GM23248 (cell line): ENCODE measurements around the gene LYPD4. TPM values are rescaled to one million over a fixed set of nuclear protein-coding genes. Genes with fewer than 3 reads are reported as not detected.
"Not testable (repeated sequence)": the region's sequence is repeated elsewhere in the genome, so short reads cannot be mapped to it uniquely, and the experiment has no call there.

ENCODE experiments used
- DNase-seq: peaks from one replicate; pipeline ENCODE4 v3.0.0-alpha.2; 2015
- H2AFZ ChIP-seq: fragments of 200-600 bp; sonication (generic); 2 replicates; pipeline ENCODE4 v1.6.1; 2016; ENCODE audit warnings: antibody characterized with exemption
- H3F3A ChIP-seq: fragments of 200-600 bp; sonication (generic); 2 replicates; pipeline ENCODE4 v1.6.1; 2016; ENCODE audit warnings: mild to moderate bottlenecking, antibody characterized with exemption, mixed run types; ENCODE audit not compliant: insufficient read depth
- H3K27ac ChIP-seq: fragments of 200-600 bp; sonication (generic); 2 replicates; pipeline ENCODE4 v1.5.1; 2016; ENCODE audit warnings: mild to moderate bottlenecking
- H3K27me3 ChIP-seq: fragments of 200-600 bp; sonication (generic); replicated peaks from 2 replicates; pipeline ENCODE4 v1.6.1; 2016; ENCODE audit warnings: mild to moderate bottlenecking; ENCODE audit not compliant: insufficient read depth
- H3K36me3 ChIP-seq: fragments of 200-600 bp; sonication (generic); 2 replicates; pipeline ENCODE4 v1.6.1; 2016; ENCODE audit warnings: low read depth, mild to moderate bottlenecking
- H3K4me1 ChIP-seq: fragments of 200-600 bp; sonication (generic); 2 replicates; pipeline ENCODE4 v1.6.1; 2016; ENCODE audit warnings: mild to moderate bottlenecking; ENCODE audit not compliant: insufficient read depth
- H3K4me2 ChIP-seq: fragments of 200-600 bp; sonication (generic); one replicate; pipeline ENCODE4 v1.6.1; 2016; ENCODE audit warnings: mild to moderate bottlenecking; ENCODE audit not compliant: unreplicated experiment
- H3K4me3 ChIP-seq: fragments of 200-600 bp; sonication (generic); 2 replicates; pipeline ENCODE4 v1.5.1; 2016; ENCODE audit warnings: mild to moderate bottlenecking
- H3K79me2 ChIP-seq: fragments of 200-600 bp; sonication (generic); 2 replicates; pipeline ENCODE4 v1.6.1; 2016; ENCODE audit warnings: mild to moderate bottlenecking; ENCODE audit not compliant: insufficient read depth
- H3K9ac ChIP-seq: fragments of 200-600 bp; sonication (generic); 2 replicates; pipeline ENCODE4 v1.6.1; 2016; ENCODE audit warnings: mild to moderate bottlenecking
- H3K9me2 ChIP-seq: fragments of 200-600 bp; sonication (generic); 2 replicates; pipeline ENCODE4 v1.6.1; 2016; ENCODE audit warnings: mixed run types, mild to moderate bottlenecking, moderate library complexity; ENCODE audit not compliant: insufficient read depth
- H3K9me3 ChIP-seq: fragments of 200-600 bp; sonication (generic); one replicate; pipeline ENCODE4 v1.6.1; 2017; ENCODE audit warnings: low read depth
- H4K20me1 ChIP-seq: fragments of 200-600 bp; sonication (generic); 2 replicates; pipeline ENCODE4 v1.6.0; 2016; ENCODE audit not compliant: insufficient read depth
- EZH2 ChIP-seq: fragments of 200-600 bp; sonication (generic); IDR thresholded peaks from 2 replicates; pipeline ENCODE4 v1.6.1; 2018; ENCODE audit warnings: antibody characterized with exemption, mild to moderate bottlenecking; ENCODE audit not compliant: insufficient read depth, poor library complexity, severe bottlenecking
- EZH2phosphoT487 ChIP-seq: fragments of 200-600 bp; sonication (generic); IDR thresholded peaks from 2 replicates; pipeline ENCODE4 v1.6.1; 2018; ENCODE audit warnings: antibody characterized with exemption, moderate library complexity, mild to moderate bottlenecking, low read depth; ENCODE audit not compliant: insufficient read depth
- WGBS, 2 experiments: methylation state at CpG; one replicate each; pipeline ENCODE4 v1.1.6; 2015 to 2017; ENCODE audit warnings: low lambda C conversion rate in 2 of 2, low coverage in 1 of 2; ENCODE audit errors: missing lambda C conversion rate in 2 of 2; 5-methylcytosine and 5-hydroxymethylcytosine counted together
- in situ Hi-C: fragments of 300-500 bp; cut with MboI; formaldehyde crosslinking; loops from 2 replicates; pipeline ENCODE4 v1.15.0; 2020
- polyA plus RNA-seq: library from polyadenylated mRNA; unstranded; fragments of >200 nt; fragmentation: Nextera tagmentation; extraction: Ambion mirVana; gene quantifications from 2 replicates; pipeline ENCODE4 v1.2.1, GENCODE V29; 2016
- total RNA-seq: library from RNA; depleted of rRNA; stranded (reverse); fragments of >200 nt; shearing (Covaris generic); gene quantifications from 2 replicates; pipeline ENCODE4 v1.2.3, GENCODE V29; 2014

Gene LYPD4
- total and polyA plus RNA-seq, 2 experiments from 2014 or later: not detected

GRCh38 chr19:41879670-41880328 is 35.3 kb upstream of the LYPD4 start:
- no peak overlapping the region for H3K4me3 ChIP-seq
- H3F3A ChIP-seq: peaks cover 13% of the 10 kb centered on the region
- peaks cover 6% of the 10 kb centered on the region for H3K79me2 ChIP-seq
- no peaks in the 10 kb centered on the region for H3K9me2 ChIP-seq
- H3K27me3 ChIP-seq: no peaks in the 10 kb centered on the region
- H3K9me3 ChIP-seq: no peaks in the 10 kb centered on the region
- H3K9ac ChIP-seq: no peak overlapping the region
- TF ChIP-seq EZH2: no peak
- no peak for TF ChIP-seq EZH2phosphoT487
- no peak overlapping the region for H3K4me2 ChIP-seq
- in situ Hi-C loops: no loop called here
- no peaks in the 10 kb centered on the region for H4K20me1 ChIP-seq
- H2AFZ ChIP-seq: no peak overlapping the region
- H3K36me3 ChIP-seq: no peaks in the 10 kb centered on the region
- no peak overlapping the region for H3K27ac ChIP-seq
- WGBS, 2 experiments: 35 to 54% methylated on average over 6 to 7 of the region's 7 CpGs
- H3K4me1 ChIP-seq: peaks cover 1% of the 10 kb centered on the region; the same call in 1 of the 2 replicates
- no peak for DNase-seq

- DNase-seq: no peak
- Histone ChIP-seq H3K9me3 (no peaks in the 10 kb centered on the region), H3K4me1 (no peaks in the 10 kb centered on the region), H3K9ac (no peak overlapping the region), H2AFZ (no peak overlapping the region), H3F3A (peaks cover 13% of the 10 kb centered on the region), H3K27me3 (no peaks in the 10 kb centered on the region), H3K4me2 (no peak overlapping the region), H3K79me2 (no peaks in the 10 kb centered on the region), H3K36me3 (no peaks in the 10 kb centered on the region), H4K20me1 (no peaks in the 10 kb centered on the region), H3K4me3 (no peak overlapping the region), H3K9me2 (no peaks in the 10 kb centered on the region), H3K27ac (no peak overlapping the region)
- TF ChIP-seq EZH2phosphoT487: no peak
- no peak for TF ChIP-seq EZH2
- 75 to 78% methylated on average over 20 to 21 of the region's 21 CpGs for whole genome bisulfite sequencing, 2 experiments
- in situ Hi-C loops: no loop called here
Observed at GRCh38 chr19:41879080-41879479, 34.6 kb upstream of the LYPD4 start.

GRCh38 chr19:41877916-41878905 is 33.7 kb upstream of the LYPD4 start:
- Histone ChIP-seq H3F3A (peaks cover 15% of the 10 kb centered on the region), H3K79me2 (no peaks in the 10 kb centered on the region), H4K20me1 (no peaks in the 10 kb centered on the region), H2AFZ (no peak overlapping the region), H3K27me3 (no peaks in the 10 kb centered on the region), H3K9me2 (no peaks in the 10 kb centered on the region), H3K9ac (no peak overlapping the region), H3K4me1 (no peaks in the 10 kb centered on the region), H3K4me2 (no peak overlapping the region), H3K4me3 (no peak overlapping the region), H3K9me3 (no peaks in the 10 kb centered on the region), H3K27ac (no peak overlapping the region), H3K36me3 (no peaks in the 10 kb centered on the region)
- in situ Hi-C loops: no loop called here
- DNase-seq: no peak
- WGBS, 2 experiments: 58 to 59% methylated on average over 13 to 17 of the region's 17 CpGs
- TF ChIP-seq EZH2: no peak
- TF ChIP-seq EZH2phosphoT487: no peak

- in situ Hi-C loops: no loop called here
- Histone ChIP-seq H3K27me3 (no peaks in the 10 kb centered on the region), H3K4me2 (no peak within 1 kb of the TSS), H3F3A (peaks cover 21% of the 10 kb centered on the region), H3K4me1 (no peaks in the 10 kb centered on the region), H3K9me2 (no peaks in the 10 kb centered on the region), H3K36me3 (no peaks in the 10 kb centered on the region), H3K4me3 (no peak within 1 kb of the TSS), H3K9me3 (no peaks in the 10 kb centered on the region), H3K27ac (no peak within 1 kb of the TSS), H2AFZ (no peak within 1 kb of the TSS), H4K20me1 (no peaks in the 10 kb centered on the region), H3K79me2 (no peaks in the 10 kb centered on the region), H3K9ac (no peak within 1 kb of the TSS)
- 70 to 74% methylated on average over 9 of the region's 9 CpGs for WGBS, 2 experiments
- TF ChIP-seq EZH2: no peak
- no peak for TF ChIP-seq EZH2phosphoT487
- DNase-seq: no peak
Observed at GRCh38 chr19:41876847-41877832, 32.7 kb upstream of the LYPD4 start, which contains the start of gene CD79A. TSS of gene CD79A (plus strand) at chr19:41877279. CDS start at chr19:41877305, 26 bp downstream.

GRCh38 chr19:41875973-41876372 is 31.5 kb upstream of the LYPD4 start:
- H3K9me3 ChIP-seq, H3K9ac ChIP-seq, H3K4me3 ChIP-seq, H3K36me3 ChIP-seq, in situ Hi-C loops, H2AFZ ChIP-seq, H3K27ac ChIP-seq, H3K4me2 ChIP-seq, DNase-seq, H3K9me2 ChIP-seq, H3K4me1 ChIP-seq, H3K27me3 ChIP-seq, H4K20me1 ChIP-seq, H3K79me2 ChIP-seq: not testable (repeated sequence)
- WGBS, 2 experiments: 97 to 98% methylated on average over 3 of the region's 3 CpGs
- peaks cover 30% of the 10 kb centered on the region for H3F3A ChIP-seq
